NCI-H1930 (cell line): Measurements from ENCODE around the gene LRRC42.

Experiments used
- DNase-seq, 2 experiments: peaks; one replicate each; lab custom pipeline; 2025; lab: John Stamatoyannopoulos, UW

LRRC42 gene

DNA sequence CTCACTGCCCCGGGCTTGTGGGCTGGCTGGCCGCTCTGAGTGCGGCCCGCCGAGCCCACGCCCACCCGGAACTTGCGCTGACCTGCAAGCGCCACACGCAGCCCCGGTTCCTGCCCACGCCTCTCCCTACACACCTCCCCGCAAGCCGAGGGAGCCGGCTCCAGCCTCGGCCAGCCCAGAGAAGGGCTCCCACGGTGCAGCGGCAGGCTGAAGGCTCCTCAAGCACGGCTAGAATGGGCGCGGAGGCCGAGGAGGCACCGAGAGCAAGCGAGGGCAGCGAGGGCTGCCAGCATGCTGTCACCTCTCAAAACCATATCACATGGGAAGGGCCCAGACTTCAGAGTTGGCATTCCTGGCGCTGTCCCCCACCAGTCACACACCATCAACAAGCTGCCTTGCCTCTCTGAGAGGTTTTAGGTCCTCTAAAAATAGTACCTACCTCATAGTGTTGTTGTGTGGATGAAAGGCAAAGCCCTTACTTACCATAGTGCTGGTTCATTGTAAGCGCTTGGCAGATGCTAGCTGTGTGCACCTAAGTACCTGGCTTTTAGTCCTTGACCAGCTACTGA, 58.4 kb downstream of the LRRC42 start:
- DNase-seq: no peak

DNA sequence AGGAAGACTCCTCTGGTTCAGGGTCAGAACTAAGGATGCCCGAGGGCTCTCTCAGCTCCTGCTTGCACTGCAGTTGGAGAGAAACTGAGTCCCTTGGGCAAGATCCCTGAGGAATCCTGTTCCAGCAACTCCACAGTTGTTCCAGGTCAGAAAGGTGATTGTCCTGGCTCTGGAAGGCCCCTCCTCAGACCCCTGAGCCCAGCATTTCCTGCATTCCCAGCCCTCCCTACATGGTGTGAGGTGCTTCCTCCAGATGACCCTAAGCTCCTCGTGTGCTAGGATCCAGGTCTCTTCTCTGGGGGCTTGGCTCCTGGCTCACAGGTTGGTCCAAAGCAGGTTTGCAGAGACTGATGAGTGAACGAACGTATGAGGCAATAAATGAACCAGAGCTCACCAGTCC, 60.4 kb downstream of the LRRC42 start:
- DNase-seq: no peak

DNA sequence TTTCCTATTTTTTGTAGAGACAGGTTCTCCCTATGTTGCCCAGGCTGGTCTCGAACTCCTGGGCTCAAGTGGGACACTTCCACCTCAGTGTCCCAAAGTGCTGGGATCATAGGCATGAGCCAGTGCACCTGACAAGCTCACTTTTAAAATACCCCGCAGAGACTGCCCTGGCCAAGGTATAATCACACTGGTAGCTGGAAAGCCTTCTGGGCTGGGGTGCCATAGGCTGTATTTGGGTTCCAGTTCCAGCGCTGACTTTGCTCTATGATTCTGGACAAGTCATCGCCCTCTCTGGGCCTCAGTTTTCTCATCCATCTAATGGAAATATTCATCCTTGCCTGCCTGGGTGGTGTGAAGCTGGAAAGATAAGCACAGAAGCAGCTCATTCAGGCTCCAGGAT, 61.5 kb downstream of the LRRC42 start:
- no peak for DNase-seq

DNA sequence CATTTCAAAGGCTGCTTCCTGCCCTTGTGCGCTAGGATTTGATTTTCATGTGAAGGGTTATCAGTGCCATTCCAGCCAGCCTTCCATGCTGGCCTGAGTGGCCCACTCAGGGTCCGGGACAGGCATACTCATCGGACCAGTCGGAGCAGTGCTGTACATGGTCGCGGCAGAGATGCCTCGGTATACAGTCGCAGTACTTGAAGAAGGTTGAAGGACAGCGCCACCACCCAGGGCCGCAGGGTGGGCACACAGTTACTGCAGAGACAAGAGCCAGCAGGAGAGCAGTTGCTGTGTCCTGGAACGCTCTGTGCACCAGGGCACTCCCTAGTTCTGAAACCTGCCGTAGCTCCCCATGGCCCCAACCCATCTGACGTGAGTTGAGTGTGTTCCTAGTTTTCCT, 62.7 kb downstream of the LRRC42 start:
- no peak for DNase-seq

DNA sequence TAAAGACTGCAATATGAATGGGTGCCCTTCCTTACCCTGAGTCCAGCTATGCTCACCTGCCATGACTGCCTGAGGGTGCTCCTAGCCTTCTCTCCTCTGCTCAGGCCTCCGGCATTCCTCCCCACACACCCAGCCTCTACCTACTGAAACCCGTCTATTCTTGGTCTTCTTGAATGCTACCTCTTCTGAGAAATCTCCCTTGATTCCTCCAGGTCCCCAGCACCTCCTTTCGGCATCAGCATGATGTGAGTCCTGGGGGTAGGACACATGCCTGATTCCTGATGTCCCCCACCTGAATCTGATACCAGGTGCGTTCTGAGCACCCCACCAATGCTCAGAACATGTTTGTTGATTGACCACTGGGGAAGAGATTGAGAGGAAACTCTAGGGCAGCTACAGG, 63.3 kb downstream of the LRRC42 start:
- DNase-seq: no peak

DNA sequence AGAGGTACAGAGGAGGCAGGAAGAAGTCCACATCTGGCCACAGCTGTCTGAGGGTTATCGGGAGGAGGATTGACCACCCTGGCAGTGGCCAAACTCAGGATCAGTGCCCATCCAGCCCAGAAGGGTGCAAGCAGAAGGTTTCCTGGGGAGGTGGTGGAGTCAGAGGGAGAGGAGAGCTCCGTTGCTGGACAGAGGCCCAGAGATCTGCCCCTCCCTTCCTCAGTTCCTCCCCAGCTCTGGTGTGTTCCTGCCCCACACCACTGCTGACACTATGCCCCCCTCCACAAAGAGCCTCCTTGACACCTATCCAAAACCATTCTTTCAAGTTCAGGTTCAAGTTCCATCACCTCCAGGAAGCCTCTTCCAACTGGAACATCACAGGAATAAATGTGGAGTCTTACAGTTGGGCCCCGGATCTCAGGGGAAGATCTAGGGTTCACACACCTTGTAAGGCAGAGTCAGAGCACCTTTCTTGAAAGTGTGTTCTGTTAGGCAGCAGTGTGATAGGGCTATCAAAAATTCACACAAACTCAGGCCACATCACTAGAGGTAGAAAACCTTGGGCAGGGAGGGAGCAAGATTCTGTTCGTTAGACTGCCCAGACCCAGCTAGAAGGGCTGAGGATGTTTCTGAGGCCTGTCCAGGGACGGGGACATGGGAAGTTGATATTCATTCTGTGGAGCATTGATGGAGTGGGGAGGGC, 64.4 kb downstream of the LRRC42 start:
- no peak for DNase-seq

- DNase-seq: no peak
These were observed 65.3 kb downstream of the LRRC42 start for GRCh38 chr1:54011316-54012007.

DNA sequence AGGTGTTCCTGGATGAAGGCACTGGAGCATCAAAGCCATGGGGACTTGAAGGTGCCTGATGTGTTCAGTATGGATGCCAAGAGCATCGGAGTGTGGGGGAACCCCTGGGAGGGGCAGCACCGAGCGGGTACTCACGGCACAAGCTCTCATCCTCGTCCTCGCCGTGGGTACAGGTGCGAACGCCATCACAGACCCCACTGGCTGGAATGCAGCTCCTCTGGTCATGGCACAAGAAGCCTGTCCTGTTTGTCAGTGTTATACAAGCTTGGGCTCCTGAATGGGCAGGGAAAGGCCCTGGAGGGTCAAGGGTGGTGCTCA, 65.8 kb downstream of the LRRC42 start:
- no peak for DNase-seq

GRCh38 chr1:54012863-54013262, 66.7 kb downstream of the LRRC42 start:
- DNase-seq: no peak

DNA sequence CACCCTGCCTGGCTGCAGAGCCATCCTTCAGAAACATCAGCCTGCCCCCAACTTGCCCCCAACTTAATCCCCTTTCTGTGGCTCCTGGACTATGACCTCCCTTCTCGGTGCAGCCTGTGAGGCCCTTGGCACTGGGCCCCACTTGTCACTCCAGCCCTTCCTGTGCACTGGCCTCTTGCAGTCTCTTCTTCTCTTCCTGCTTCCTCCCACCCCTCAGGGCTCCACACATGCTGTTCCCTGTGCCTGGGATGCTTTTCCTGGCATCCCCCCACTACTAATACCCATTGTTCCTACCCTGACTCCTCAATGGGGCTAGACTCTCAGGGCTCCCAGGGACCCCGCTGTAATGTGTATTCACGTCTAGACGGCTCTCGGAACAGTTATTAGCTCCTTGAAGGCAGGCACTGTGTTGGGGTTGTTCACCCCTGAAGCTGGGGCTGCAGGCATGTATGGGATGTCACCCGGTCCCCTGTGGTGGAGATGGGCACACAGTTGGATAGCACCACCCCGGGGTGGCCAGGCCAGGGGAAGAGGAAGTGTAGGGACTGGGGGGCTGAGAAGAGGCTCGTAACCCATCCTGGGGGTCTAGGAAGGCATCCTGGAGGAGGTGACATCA, 67.4 kb downstream of the LRRC42 start:
- no peak for DNase-seq

DNA sequence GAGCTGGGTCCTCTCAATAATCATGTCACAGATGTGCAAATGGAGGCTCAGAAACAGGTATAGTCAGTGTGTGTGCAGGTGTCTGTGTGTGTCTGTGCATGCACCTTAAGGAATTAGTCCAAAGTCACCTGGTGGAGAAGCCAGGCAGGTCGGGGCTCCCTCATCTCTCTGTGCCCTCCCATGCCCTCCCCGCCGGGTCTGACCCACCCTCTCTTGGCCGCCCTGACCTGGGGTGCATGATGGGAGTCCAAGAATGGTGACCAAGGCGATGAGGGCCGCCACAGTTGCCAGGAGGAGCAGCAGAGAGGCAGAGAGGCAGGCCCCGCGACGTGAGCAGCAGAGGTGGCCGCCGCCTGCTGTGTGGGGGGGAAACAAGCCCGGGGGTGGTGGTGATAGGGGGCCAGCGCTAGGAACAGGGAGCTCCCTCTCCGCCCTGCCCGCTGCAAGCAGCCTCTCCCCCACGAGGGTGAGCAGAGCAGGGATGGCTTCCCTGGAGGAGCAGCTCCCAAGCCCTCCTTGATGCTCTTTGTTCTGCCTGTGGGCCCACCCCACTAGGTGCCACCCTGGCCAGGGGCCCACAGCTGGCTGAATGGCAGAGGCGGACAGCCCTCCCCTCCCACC, 68.0 kb downstream of the LRRC42 start:
- no peak for DNase-seq

GRCh38 chr1:54016343-54017282, 70.5 kb downstream of the LRRC42 start:
- DNase-seq: no peak
